COLO668 (cell line): ENCODE measurements around the gene SYT7.
"Not testable (repeated sequence)": the region's sequence is repeated elsewhere in the genome, so short reads cannot be mapped to it uniquely, and the experiment has no call there.

Source experiments
- DNase-seq: peaks from one replicate; lab custom pipeline; 2025; ENCODE audit not compliant: unreplicated experiment; lab: John Stamatoyannopoulos, UW

SYT7 gene

DNA sequence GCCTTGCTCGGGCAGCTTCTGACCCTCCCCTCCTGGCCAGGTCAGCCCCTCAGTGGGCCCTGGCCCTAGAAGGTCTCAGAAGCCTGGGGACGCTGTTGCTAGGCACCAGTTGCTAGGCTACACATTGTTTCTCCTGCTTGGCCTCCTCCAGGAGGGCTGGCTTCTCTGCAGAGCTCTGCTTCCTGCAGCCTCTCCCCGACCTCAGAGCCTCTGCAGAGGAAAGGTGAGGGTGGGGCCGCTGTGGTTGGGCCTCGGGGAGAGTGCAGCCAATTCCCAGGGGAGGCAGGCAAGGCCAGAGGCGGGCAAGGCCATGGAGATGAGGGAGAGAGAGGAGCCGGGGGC lies 99.9 kb downstream of the SYT7 start:
- DNase-seq: peak; percentile 74

DNA sequence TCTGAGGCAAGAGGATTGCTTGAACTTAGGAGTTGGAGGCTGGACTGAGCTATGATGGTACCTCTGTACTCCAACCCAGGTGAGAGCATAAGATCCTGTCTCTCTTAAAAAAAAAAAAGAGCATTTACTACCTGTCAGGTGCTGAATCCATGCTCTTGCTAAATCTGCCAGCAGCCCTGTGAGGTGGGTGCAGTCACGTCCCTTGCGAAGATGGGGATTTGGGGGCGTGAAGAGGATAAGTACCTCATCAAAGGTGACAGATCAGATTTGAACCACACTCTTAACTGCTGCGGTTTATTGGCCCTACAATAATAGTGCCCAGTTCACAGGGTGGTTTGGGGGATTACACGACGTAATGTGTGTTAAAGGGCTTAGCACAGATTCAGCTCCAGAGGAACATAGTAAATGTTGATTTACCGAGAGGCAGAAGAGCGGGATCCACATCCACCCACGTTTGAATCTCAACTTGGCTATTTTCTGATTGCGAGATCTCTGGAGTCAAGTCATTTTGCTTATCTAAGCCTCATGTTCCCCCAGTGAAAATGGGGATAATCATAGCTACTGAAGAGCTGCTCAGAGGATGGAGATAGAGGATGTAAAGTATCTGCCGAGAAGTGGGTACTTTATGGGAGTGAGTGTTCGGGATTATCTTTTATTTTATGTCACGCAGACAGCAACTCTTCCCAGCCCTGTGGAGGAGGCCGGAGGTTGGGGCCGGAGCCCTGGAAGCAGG lies 100.4 kb downstream of the SYT7 start:
- DNase-seq: no peak

DNA sequence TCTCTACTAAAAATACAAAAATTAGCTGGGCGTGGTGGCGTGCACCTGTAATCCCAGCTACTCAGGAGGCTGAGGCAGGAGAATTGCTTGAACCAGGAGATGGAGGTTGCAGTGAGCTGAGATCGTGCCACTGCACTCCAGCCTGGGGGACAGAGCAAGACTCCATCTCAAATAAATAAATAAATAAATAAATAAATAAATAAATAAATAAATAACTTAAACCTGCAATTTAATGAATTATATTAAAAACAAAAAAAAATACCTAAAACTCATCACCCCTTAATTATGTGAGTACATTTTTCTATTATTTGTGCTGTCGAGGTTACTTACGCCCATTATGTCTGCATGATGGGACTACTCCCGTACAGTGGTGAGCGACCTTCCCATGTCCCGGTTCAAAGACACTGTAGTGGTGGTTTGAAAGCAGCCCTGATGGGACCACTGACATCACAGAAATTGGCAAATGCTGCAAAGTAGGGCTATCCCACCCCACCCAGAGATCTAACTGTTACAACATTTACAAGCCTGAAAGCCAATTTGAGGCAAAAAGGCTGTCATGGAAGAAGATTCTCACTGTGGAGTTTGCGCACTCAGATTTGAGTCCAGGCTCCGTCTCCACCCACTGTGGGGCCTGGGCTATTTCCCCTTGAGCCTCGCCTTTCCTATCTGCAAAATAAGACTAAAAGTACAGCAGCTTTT lies 101.4 kb downstream of the SYT7 start:
- DNase-seq: not testable (repeated sequence)

DNA sequence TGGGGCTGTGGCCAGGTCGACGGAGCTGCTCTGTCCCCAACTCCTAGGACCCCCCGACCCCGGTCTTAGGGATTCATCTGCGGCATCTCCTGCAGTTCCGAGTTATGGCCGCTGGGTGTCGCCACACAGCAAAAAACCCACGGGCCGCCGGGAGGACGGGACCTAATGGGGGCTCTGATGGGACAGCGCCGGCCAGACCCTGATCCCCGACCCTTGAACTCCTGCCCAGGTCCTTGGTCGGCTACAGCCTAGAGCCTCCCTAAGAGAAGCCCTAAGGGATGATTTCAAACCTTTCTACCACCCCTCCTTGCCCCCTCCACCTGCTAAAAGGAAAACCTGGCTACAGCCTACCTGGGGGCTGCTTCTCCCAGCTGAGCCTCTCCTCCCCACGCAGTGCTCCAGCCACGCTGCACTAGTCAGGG lies 103.1 kb downstream of the SYT7 start:
- peak; percentile 39 for DNase-seq

DNA sequence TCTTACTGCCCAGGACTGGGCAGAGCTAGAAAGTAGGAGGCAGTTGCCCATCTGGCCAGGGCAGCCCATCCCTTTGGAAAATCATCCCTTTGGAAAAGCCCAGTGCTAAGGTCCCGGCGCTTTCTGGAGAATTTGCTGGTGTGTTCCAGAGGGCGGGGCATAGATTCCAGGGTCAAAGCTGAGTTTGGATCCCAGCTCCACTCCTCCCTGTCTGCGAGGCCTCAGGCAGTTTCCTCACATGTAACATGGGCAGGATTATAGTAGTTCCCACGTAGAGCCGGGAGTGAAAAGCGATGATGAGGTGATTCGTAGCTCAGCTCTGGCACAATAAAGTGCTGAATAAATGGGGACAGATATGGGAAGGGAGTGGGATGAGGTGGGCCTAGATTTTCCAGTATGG lies 103.8 kb downstream of the SYT7 start:
- DNase-seq: no peak

DNA sequence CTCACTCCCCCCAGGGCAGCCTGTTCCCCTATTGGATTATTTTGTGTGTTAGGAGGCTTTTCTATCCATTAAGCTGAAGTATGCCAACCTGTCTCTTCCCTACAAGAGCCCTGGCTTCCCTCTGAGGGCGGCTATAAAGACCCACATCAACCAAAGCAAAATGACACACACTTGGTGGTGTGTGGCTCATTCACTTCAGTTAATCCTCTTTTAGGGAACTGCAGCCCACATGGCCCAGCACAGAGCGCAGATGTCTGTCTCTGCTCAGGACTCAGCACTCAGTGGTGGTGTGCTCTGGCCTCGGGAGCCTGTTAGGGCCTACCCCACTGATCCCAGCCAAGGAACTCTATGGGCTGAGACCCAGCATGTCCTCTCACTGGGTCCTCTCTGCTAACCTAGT lies 104.5 kb downstream of the SYT7 start:
- no peak for DNase-seq

DNA sequence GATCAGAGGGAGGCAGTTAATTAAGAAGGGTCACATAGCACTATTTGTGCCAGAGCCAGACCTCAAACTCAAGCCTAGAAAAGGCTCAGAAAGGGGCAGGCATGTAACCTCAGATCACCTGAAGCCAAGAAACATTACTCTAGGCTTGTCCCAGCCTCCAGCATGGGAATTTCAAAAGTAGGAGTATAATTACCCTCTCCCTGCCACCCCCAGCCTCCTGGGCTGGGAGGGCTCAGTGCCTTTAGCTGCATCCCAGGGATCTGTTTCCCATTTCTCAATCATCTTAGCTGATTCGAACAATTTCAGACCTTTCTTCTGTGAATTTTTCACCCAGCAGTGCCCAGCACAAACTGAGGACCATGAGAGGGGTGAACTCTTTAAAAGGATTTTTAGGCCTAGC lies 105.4 kb downstream of the SYT7 start:
- no peak for DNase-seq

DNA sequence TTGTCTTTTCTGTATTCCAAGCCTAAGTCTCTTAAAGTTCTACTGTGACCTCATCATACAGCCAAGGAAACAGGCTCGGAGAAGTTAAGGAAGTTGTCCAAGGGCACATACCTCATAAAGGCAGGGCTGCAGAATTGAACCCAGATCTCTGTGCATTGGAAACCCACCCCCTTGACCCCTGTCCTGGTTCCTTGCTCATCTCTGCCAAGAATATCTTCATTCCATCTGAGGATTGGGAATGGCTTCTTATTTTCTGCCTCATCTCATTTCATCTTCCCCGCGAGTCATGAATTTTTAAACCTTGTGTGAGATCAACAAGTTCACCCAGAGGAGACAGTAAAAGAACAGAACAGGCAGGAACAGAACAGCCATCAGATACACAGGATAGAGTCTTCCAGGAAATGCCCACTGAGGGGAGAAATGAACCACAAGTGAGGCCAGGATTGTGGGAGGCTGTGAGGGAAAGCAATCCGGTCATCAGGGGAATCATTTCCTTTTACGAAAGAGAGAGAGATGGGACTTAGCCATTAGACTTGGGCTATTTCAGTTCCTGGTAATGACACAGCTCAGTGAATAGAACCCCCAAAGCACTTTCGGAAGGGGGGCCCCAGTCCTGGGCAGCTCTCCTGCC lies 106.7 kb downstream of the SYT7 start:
- no peak for DNase-seq

DNA sequence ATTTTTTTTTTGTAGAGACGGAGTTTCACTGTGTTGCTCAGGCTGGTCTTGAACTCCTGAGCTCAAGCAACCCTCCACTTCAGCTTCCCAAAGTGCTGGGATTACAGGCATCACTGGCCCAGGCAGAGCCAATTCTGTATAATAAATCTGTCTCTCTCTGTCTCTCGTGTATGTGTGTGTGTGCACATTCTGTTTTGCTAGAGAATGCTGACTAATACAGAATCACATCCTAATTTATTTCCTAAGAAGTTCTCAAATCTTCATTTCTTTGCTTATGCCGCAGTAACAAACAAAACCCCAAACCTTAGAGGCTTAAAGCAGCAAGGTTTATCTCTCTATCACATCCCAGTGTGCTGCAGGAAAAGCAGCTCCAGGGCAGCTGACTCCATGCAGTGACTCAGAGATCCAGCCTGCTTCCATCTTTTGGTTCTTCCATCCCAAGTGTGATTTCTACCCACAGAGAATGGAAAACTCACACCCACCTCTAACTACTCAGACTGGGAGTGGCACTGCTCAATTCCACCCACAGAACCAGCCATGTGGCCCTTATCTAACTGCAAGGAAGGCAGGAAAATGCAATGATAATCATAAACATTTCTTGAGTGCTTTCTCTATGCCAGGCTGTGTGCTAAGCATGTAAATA lies 107.4 kb downstream of the SYT7 start:
- no peak for DNase-seq

DNA sequence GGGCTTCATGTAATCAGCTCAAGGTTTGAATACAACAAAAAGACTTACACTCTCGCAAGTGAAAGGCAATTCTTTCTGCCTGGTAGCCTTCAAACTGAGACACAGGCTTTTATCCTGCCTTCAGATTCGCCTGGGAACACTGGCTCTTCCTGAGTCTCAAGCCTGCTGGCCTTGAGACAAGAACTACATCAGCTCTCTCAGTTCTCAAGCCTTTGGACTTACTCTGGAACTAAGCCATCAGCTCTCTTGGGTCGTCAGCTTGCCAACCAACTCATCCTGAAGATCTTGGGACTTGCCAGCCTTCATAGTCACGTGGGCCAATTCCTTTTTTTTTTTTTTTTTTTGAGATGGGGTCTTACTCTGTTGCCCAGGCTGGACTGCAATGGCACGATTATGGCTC lies 108.0 kb downstream of the SYT7 start:
- no peak for DNase-seq

DNA sequence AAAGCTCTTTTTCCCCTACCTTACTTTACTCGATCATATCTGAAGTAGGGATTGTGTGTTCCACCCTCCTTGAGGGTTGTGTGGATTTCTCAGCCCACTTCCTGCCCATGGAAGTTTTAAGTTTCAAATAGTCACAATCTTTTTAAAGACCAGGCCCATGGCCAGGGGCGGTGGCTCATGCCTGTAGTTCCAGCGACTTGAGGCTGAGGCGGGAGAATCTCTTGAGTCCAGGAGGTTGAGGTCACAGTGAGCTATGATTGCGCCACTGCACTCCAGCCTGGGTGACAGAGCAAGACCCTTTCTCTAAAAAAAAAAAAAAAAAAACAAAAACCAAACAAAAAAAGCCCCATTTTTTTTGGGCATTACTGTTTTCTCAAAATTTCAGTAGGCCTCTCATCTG lies 108.6 kb downstream of the SYT7 start:
- no peak for DNase-seq

DNA sequence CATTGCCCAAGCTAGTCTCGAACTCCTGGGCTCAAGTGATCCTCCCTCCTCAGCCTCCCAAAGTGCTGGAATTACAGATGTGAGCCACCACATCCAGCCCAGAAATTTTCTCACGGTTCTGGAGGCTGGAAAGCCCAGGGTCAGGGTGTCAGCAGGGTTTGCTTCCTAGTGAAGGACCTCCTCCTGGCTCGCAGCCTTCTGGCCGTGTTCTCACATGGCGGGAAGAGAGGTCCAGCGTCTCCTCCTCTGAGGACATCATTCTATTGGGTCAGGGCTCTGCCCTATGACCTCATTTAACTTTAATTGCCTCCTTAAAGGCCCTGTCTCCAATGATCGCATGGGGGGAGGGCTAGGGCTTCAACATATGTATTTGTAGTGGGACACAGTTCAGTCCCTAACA lies 112.9 kb downstream of the SYT7 start:
- no peak for DNase-seq

DNA sequence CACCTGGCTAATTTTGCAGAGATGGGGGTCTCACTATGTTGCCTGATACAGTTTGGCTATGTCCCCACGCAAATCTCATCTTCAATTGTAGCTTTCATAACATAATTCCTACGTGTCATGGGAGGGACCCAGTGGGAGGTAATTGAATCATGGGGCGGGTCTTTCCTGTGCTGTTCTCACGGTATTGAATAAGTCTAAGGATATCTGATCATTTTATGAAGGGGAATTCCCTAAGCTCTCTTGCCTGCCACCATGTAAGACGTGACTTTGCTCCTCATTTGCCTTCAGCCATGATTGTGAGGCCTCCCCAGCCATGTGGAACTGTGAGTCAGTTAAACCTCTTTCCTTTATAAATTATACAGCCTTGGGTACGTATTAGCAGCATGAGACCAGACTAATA lies 113.3 kb downstream of the SYT7 start:
- not testable (repeated sequence) for DNase-seq
